AG08395 (cell line): ENCODE data around the gene SPRYD3.
A peak's percentile ranks its signal among the peaks of the same experiment; 100 is the strongest.
"Not testable (repeated sequence)": the region's sequence is repeated elsewhere in the genome, so short reads cannot be mapped to it uniquely, and the experiment has no call there.

ENCODE experiments used
- DNase-seq: peaks from one replicate; pipeline ENCODE4 v3.0.0; 2012; ENCODE audit warnings: mixed read lengths, low spot score

Gene SPRYD3

GRCh38 chr12:53051881-53052412, 27.2 kb downstream of the SPRYD3 start:
- no peak for DNase-seq

- peak; percentile 47 for DNase-seq
Measured at GRCh38 chr12:53051058-53051880, 27.9 kb downstream of the SPRYD3 start.

DNA sequence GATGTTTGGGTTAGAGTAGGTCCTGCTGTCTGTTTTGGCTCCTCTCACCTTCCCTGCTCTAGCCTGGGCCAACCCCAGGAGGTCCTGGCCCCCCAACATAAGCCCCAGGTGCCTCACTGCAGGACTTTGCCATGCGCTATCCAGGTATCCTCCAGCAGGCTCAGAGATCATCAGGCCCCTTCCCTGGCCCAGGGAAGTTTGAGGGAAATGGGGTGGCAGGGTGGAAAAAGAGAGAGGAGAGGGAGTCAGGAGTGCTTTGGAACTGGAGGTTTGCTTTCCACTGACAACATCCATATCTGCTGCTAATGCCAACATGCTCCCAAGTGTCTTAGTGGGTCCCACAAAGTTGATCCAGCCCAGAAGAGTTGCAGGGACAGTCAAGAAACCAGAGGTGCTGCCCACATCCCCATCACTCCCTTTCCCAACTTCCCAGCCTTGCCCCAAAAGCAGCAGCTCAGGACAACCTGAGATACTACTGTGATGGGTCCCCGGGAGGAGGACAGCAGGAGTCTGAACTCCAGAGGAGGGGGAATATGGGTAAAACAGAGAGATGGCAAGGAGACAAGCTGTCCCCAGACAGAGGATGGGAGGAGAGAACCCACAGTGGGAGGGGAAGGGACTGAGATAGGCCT, 28.6 kb downstream of the SPRYD3 start:
- DNase-seq, result no peak

DNA sequence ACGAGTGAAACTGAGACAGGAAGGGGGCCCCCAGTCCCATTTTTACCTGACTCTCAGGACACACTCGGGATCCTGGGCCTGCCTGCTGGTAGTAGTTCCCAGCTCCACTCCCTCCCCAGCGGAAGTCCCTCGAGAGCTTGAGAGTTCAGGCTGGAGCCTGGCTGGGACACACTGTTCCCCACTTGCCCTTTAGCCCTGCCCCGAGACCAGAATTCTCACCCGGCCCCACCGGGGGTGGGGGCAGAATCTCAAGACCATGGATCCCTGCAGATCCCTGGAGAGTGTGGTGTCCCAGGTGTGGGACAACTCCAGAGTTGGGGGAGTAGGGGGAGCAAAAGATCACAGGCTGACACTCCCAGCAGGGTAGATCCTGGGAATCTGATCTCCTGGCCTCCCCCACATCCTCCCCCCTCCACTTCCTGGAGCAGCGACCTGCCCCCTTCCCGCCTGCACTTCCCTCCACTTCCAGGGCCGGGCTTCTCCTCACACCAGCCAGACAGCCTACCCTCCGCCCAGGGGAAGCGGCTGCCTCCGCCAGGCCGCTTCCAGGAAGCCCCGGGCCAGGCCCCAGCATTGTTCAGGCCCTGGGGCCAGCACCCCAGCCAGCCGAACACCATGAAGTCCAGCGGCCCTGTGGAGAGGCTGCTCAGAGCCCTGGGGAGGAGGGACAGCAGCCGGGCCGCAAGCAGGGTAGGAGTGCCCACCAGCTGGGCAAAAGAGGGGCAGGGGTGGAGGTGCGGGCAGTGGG, 29.4 kb downstream of the SPRYD3 start, which contains the start of gene TNS2:
TNS2 (plus strand) TSS at position 495 of the 748 bp plus-strand sequence; CDS start at position 616, 121 bp downstream.
- DNase-seq, result peak; percentile 58

DNA sequence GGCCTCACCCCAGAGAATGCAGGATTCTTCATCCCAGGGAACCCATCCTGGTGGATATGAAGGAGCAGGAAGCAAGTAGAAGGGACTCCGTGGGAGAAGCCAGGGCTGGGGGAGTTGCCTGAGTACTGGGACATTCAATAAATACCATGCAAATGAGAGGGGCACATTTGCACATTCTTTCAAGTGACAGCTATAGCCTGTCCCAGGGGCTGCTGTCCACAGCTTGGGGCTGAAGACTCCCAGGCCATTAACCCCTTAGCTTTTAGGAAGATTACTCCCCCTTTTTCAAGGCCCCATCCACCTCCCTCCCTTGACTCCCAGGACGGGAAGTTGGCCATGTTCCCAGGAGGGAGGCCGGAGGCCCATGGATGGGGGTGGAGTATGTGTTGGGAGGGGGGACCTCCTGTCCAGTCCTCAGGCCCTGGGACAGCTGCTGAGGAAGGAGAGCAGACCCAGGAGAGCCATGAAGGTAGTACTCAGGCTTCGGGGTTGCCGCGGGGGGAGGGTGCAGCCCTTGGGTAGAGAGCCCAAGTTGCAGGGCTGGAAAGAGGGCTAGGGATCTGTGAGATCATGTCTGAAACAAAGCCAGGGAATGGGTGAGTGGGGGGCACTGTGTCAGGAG, 30.3 kb downstream of the SPRYD3 start:
- no peak for DNase-seq

DNA sequence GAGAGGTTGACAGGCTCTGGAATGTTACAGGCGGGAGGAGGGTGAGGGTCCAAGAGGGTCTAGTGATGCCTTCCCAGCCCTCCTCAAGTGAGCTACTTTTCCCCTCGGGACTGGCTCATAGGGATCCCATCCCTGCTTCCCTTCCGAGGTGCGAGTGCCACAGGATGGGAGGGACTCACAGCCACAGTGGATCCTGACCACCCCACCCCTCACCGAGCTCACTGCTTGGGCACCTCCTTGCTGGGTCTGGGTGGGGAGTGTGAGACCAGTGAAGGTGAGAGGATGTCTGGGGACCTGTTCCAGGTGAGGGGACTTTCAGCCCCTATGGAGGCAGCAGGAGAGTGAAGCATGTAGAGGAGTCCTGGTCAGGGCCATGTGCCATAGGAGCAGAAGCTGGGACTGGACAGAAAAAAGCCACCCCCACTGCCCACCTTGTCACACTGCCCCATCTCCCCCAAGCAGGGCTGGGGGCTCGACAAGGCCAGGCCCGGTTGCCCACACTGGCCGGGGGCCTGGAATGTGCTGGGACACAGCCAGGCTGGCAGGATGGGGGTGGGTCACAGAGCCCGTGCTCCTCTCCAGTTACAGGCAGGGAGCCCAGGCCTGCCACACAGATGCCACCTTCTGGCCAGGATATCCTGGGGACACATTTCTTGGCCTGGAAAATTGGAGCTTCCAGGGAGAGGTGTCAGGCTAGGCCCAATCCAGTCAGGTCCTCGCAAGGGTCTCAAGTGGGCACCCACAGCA, 31.0 kb downstream of the SPRYD3 start:
- no peak for DNase-seq

DNA sequence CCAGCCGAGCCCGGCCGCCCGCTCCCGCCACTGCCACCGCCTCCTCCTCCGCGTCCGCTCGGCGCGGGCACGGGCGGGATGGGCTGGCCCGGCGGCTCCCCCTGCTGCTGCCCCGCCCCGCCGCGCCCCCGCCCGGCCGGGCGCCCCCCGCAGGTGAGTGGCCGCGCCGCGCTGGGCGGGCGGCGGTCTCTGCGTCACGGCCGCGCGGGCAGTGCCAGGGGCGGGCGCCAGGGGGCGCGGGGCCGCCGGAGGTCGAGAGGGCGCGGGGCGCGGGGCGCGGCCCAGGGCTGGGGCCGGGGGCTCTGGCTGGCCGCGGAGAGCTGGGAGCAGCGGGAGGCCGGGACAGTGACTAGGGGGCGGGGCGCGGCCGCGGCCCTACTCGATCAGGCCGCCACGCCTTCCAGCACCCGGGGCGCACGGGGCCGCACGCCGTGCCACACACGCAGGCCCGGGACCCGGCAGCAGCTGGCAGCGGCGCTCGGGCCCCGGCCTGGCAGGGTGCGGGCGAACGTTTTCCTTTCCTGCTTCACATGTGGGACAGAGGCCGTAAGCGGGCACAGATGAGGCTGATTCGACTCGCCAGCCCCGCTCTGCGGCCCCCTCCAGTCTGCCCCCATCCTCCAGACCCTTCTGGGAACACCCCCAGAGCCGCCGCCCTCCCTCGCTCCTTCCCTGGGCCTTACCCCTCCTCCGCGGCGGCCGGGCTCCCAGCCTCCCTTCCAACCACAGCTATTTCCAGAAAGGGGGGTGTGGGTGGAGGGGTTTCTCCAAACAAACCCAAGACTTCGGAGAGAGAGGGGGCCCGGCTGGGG, 31.8 kb downstream of the SPRYD3 start:
- peak; percentile 79 for DNase-seq

DNA sequence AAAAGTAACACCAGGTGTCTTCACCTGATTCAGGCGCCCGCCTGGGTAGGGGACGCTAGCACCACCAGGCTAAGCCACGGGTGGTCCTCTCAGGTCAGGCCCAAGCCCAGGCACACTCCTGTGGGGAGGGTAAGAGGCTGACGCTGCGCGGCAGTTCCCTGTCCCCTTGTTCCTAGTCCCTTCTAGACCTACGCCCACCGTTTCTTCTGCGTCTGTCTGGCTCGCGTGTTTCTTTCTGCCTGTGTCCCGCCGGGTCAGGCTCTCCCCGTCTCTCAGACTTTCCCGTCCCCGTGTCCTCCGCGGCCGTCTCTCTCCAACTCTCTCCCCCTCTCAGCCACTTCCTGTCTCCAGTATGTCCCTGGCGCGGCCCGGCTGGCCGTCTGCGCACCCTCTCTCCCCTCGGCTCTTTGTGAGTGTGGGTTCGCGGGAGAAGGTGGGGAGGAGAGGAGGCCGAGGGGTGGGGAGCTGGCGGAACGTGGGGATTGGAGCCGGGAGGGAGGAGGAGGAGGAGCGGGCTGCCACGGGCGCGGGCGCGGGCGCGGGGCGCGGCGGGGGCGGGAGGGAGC, 32.5 kb downstream of the SPRYD3 start:
- peak; percentile 90 for DNase-seq

DNA sequence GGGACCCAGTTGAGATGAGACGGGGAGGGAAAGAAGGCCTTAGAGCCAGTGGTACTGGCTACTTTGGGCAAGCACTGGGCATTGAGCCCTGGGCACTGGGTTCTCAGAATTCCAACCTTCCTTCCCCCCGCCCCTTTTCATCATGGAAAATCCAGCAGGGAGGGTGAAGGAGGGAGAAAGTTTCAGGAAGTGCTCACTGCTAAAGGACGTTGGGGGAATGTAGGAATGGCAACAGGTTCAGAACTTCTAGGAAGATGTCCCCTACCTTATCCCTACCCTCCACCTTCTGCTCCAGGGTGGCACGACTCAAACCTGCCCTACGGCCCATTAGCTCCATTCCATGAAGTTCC, 33.5 kb downstream of the SPRYD3 start:
- DNase-seq, result no peak

GRCh38 chr12:53044896-53045695, 34.1 kb downstream of the SPRYD3 start:
- no peak for DNase-seq

DNA sequence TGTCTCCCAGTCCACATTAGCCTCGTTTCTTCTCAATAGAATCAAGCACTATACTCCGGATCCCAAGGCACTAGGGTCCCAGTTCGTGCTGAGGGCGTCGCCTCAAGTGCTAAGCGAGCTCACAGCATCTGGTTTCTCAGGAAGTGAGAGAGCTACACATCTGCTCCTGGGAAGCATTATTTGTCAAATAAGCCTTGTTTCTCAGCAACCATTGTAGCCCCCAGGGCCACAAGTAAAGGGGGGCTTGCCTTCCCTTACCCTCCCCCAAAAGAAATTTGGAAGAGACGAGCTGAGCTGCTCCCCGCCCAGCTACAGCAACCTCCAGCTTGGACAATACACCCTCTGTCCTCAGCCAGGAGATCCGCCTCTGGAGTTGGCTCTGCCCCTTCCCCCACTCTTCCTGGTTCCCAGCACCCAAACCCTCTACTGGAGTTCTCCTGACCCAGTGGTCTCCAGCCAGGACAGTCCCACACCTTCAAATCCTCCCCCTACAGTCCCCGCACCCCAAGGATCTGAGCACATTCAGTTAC, 35.1 kb downstream of the SPRYD3 start:
- DNase-seq, result no peak

- DNase-seq, result no peak
Measured at GRCh38 chr12:53042607-53043454, 36.4 kb downstream of the SPRYD3 start.

GRCh38 chr12:53039851-53040250, 39.3 kb downstream of the SPRYD3 start:
- DNase-seq, result no peak

DNA sequence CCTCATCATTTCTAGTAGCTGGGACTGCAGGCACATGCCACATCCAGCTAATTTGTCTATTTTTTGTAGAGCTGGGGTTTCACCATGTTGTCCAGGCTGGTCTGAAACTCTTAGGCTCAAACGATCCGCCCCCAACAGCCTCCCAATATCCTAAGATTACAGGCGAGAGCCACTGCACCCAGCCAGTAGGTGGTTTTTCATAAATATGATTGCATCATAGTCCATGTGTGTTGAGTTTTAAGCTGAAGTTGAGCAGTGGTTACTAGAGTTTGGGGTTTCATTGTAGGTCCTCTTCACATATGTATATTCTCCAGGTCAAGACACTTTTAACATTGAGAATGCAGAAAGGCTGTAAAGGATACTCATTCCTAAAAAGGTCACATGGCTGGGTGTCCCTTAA, 42.4 kb downstream of the SPRYD3 start:
- no peak for DNase-seq

DNA sequence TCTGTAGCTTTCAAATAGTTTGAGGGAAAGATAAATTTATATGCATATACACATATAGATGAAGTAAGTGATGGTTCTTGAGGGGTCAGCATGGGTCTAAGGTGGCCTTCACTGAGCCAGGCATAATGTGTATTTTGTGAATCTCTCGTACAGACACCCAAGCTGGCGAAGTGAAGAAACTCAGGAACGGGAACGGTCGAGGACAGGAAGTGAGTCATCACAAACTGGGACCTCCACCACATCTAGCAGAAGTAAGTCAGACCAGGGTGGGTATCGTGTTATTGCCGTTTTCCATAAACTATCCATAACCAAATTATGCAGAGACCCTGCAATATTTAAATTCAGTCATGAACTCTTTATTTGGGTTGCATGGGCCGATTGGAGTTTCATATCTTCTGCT, 44.7 kb downstream of the SPRYD3 start:
- no peak for DNase-seq

DNA sequence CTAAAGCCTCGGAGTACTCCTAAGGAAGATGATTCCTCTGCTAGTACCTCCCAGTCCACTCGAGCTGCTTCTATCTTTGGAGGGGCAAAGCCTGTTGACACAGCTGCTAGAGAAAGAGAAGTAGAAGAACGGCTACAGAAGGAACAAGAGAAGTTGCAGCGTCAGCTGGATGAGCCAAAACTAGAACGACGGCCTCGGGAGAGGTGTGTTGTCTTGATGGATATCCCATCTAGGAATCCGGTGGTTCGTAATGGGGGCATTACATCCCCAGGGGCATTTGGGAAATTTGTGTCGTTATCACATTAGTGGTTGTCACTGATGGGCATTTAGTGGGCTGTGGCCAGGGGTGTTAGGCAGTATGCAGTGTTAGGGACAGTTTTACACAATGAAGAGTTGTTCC, 45.4 kb downstream of the SPRYD3 start:
- not testable (repeated sequence) for DNase-seq

- no peak for DNase-seq
Measured at GRCh38 chr12:53031616-53032015, 47.6 kb downstream of the SPRYD3 start.

GRCh38 chr12:53027014-53027413, 52.2 kb downstream of the SPRYD3 start:
- not testable (repeated sequence) for DNase-seq
